Mucosa of descending colon (tissue), 3 donors: ENCODE data around the gene PDLIM5. TPM values are rescaled to one million over a fixed set of nuclear protein-coding genes. Genes with fewer than 3 reads are reported as not detected.
"Not testable (repeated sequence)": the region's sequence is repeated elsewhere in the genome, so short reads cannot be mapped to it uniquely, and the experiment has no call there.

Experiments used
- ATAC-seq: fragments of 200-7000 bp; cut with Tn5 transposase; one replicate; pipeline ENCODE4 v1.9.1; 2020; ENCODE audit warnings: mild to moderate bottlenecking, moderate library complexity
- DNase-seq, 3 donors: peaks; one replicate each; pipeline ENCODE4 v3.0.0-alpha.2; 2020
- H3K36me3 ChIP-seq: fragments of 200-600 bp; one replicate; pipeline ENCODE4 v1.8.0; 2021; ENCODE audit warnings: low read depth, mild to moderate bottlenecking
- H3K4me1 ChIP-seq: fragments of 200-600 bp; one replicate; pipeline ENCODE4 v1.8.0; 2021; ENCODE audit warnings: low read depth, mild to moderate bottlenecking
- H3K4me3 ChIP-seq: fragments of 200-600 bp; one replicate; pipeline ENCODE4 v1.8.0; 2021; ENCODE audit warnings: mild to moderate bottlenecking
- H3K9me3 ChIP-seq: fragments of 200-600 bp; one replicate; pipeline ENCODE4 v1.8.0; 2021; ENCODE audit warnings: mild to moderate bottlenecking
- CTCF ChIP-seq: fragments of 200-600 bp; IDR thresholded peaks from one replicate; pipeline ENCODE4 v1.8.0; 2022; ENCODE audit warnings: antibody characterized with exemption, mild to moderate bottlenecking
- intact Hi-C, 2 donors: fragments of 100-400 bp; cut with DNase I in 1 of 2; cut with micrococcal nuclease in 1 of 2; formaldehyde crosslinking; loops; one replicate each; pipeline versions ENCODE4 v1.11.0 to v1.11.1; 2022; cut with DNase I, micrococcal nuclease
- long read RNA-seq, 2 donors: library from polyadenylated mRNA; unstranded; transcript quantifications; one replicate each; pipeline ENCODE4 v2.0.0, GENCODE V29; 2019 to 2021
- total RNA-seq, 3 donors: library from RNA; stranded (reverse); fragmentation: NEBNext Ultra II Directional in 2 of 3; extraction: Animal tissue kit (Norgen Biotek cat#: 25700) in 2 of 3; gene quantifications; one replicate each; pipeline versions ENCODE4 v1.2.1 to v1.2.4, GENCODE V29; 2021 to 2023
- donor health status: DM: no; HTN: no; CAD: no; lungs with moderate emphysema.
- donor health status: DM: no; HTN: no; CAD: no.
- donor health status: DM: no; HTN: yes; CAD: no.

The PDLIM5 gene
- total RNA-seq = 100 to 1,000 TPM; 137 to 183 (median 160) TPM
- long read RNA-seq, donor 1, full-length matches to known transcripts = 66 of 111 reads
- long read RNA-seq, donor 1, partial matches to known transcripts = 22 of 111 reads
- long read RNA-seq, donor 1, other reads (novel, unspliced or antisense) = 23 of 111 reads
- long read RNA-seq, donor 2, full-length matches to known transcripts = 22 of 44 reads
- long read RNA-seq, donor 2, partial matches to known transcripts = 8 of 44 reads
- long read RNA-seq, donor 2, other reads (novel, unspliced or antisense) = 14 of 44 reads

- intact Hi-C loops = no loop called here
- ATAC-seq (peak; percentile 89), DNase-seq (peak; percentile 92 to 95 (median 95))
- Histone ChIP-seq H3K9me3 (no peaks in the 10 kb centered on the region), H3K4me3 (peak within 1 kb of the TSS; percentile 99), H3K4me1 (peaks cover 31% of the 10 kb centered on the region), H3K36me3 (no peaks in the 10 kb centered on the region)
- TF ChIP-seq CTCF = peak; percentile 9
Measured at GRCh38 chr4:94451695-94452475, at the start of gene PDLIM5. Gene PDLIM5, plus strand, starts transcription at chr4:94451942. Its CDS starts 3,347 bp downstream, at chr4:94455289.

GRCh38 chr4:94402439-94402838, 49.3 kb upstream of the PDLIM5 start:
- DNase-seq, H3K9me3 ChIP-seq, ATAC-seq, H3K4me1 ChIP-seq, intact Hi-C loops, H3K4me3 ChIP-seq, H3K36me3 ChIP-seq: not testable (repeated sequence)

DNA sequence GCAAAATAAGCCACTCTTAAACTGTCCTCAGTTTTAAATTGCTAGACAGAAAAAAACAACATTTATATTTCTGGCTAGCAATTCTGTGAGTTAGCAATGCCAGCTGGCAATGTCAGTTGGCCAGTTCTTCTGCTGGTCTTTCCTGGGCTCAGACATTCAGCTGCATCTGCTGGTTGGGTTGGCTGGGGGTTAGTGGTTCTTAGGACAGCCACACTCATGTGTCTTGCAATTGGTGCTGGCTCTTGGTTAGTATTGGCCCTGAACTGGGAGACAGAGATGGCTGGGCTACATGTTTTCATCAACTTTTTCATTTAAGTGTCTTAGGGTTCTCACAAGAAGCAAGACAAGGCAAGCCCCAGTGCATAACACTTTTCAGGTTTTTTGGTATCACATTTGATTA, 48.0 kb upstream of the PDLIM5 start:
- intact Hi-C loops = no loop called here
- no peaks in the 10 kb centered on the region for H3K9me3 ChIP-seq
- TF ChIP-seq CTCF = no peak
- no peak for DNase-seq
- ATAC-seq = no peak
- no peaks in the 10 kb centered on the region for H3K4me1 ChIP-seq
- H3K36me3 ChIP-seq = no peaks in the 10 kb centered on the region
- no peak overlapping the region for H3K4me3 ChIP-seq

DNA sequence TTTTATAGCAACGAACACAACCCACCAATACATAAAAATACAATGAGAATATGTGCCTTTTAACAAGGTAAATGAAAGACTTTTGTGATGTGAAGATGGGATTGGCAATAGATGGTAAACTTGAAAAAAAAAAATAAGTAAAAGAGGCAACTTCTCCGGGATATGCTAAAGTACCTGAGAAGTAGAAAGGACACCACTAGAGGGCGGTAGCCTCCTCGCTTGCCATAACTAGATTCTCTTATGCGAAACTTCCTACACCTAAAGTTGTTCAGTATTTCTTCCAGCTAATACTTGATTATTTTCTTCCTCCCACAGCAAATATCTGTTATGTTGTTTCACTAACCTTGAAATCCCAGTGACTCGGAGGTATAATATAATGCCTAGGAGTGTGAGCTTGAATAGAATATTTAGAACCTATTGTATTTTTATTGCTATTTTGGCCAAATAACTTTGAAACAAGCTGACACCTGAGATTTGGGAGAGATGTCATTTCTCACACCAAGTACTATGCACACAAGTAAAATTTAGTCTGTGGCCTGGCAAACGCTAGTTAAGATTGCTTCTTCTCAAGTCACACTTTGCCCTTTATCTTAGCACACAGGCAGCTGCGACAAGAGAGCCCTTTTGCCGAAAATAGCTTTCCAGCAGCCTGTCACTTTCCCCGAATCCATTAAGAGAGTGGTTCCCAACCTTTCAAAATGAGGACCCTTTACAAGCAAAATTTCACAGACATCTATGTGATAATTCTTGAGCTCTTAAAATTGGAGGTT, 44.9 kb upstream of the PDLIM5 start:
- H3K4me1 ChIP-seq = no peaks in the 10 kb centered on the region
- intact Hi-C loops = loop anchor here (2.0 to 5.0 kb wide), 2 partner anchors 190 kb away; no protein-coding TSS in a partner anchor
- no peaks in the 10 kb centered on the region for H3K9me3 ChIP-seq
- peak; percentile 77 for TF ChIP-seq CTCF
- H3K4me3 ChIP-seq = no peak overlapping the region
- DNase-seq = peak in 2 of 3 donors; percentile 39 to 94
- no peaks in the 10 kb centered on the region for H3K36me3 ChIP-seq
- peak; percentile 79 for ATAC-seq

DNA sequence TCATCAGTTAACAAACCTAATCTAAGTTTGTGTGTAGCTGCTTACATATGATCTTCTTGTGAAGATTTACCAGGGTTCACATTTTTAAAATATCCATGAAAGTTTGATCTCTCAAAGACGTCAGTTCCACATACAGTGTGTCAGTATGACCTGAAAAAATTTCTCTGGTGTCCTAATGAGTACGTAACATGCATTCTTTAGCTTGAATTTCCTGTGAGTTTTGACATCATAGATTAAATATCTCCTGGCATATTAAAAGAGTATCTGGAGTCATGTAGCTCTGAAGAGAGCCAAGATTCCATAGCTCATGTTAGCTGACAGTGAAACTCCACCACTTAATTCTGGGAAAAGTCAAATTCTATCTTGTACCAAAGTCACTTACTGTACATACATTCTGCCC, 43.9 kb upstream of the PDLIM5 start:
- intact Hi-C loops = loop anchor here (2.0 to 5.0 kb wide), 2 partner anchors 189 kb away; no protein-coding TSS in a partner anchor

More for the DNA sequence above, 43.9 kb upstream of the PDLIM5 start:
- no peaks in the 10 kb centered on the region for H3K36me3 ChIP-seq
- peaks cover 5% of the 10 kb centered on the region for H3K4me1 ChIP-seq
- H3K9me3 ChIP-seq = no peaks in the 10 kb centered on the region
- no peak overlapping the region for H3K4me3 ChIP-seq
- no peak for TF ChIP-seq CTCF
- DNase-seq (no peak), ATAC-seq (no peak)
